GM21526 (cell line): ENCODE measurements around the gene CTSK.
"Not testable (repeated sequence)": the region's sequence is repeated elsewhere in the genome, so short reads cannot be mapped to it uniquely, and the experiment has no call there.

ENCODE experiments used
- ATAC-seq: cut with Tn5 transposase; IDR thresholded peaks from one replicate; pipeline ENCODE4 v1.9.1; 2021; ENCODE audit warnings: moderate library complexity; ENCODE audit not compliant: unreplicated experiment, low FRiP score

The CTSK gene

GRCh38 chr1:150807249-150808023 is 624 bp downstream of the CTSK start:
- ATAC-seq, result no peak

- no peak for ATAC-seq
Measured at GRCh38 chr1:150805899-150806298, 2.2 kb downstream of the CTSK start.

GRCh38 chr1:150804671-150805070 is 3.4 kb downstream of the CTSK start:
- no peak for ATAC-seq

- ATAC-seq, result no peak
Measured at GRCh38 chr1:150799089-150799488, 9.0 kb downstream of the CTSK start.

GRCh38 chr1:150798525-150798924 is 9.5 kb downstream of the CTSK start:
- no peak for ATAC-seq

GRCh38 chr1:150796374-150796773 is 11.7 kb downstream of the CTSK start:
- ATAC-seq, result no peak

GRCh38 chr1:150793778-150794177 is 14.3 kb downstream of the CTSK start:
- ATAC-seq, result not testable (repeated sequence)

GRCh38 chr1:150793221-150793620 is 14.8 kb downstream of the CTSK start:
- no peak for ATAC-seq

GRCh38 chr1:150791585-150791984 is 16.5 kb downstream of the CTSK start:
- ATAC-seq, result no peak

- no peak for ATAC-seq
Measured at GRCh38 chr1:150789396-150789795, 18.7 kb downstream of the CTSK start.

GRCh38 chr1:150788946-150789345 is 19.1 kb downstream of the CTSK start:
- ATAC-seq, result no peak

- no peak for ATAC-seq
Measured at GRCh38 chr1:150787455-150787854, 20.6 kb downstream of the CTSK start.

- no peak for ATAC-seq
Measured at GRCh38 chr1:150780510-150780909, 27.6 kb downstream of the CTSK start.

GRCh38 chr1:150778409-150778808 is 29.7 kb downstream of the CTSK start:
- no peak for ATAC-seq

GRCh38 chr1:150777544-150777943 is 30.5 kb downstream of the CTSK start:
- no peak for ATAC-seq

- not testable (repeated sequence) for ATAC-seq
Measured at GRCh38 chr1:150775931-150776505, 32.0 kb downstream of the CTSK start.

- ATAC-seq, result no peak
Measured at GRCh38 chr1:150775276-150775675, 32.8 kb downstream of the CTSK start.

- ATAC-seq, result no peak
Measured at GRCh38 chr1:150772326-150772725, 35.7 kb downstream of the CTSK start.

- ATAC-seq, result not testable (repeated sequence)
Measured at GRCh38 chr1:150767704-150768103, 40.4 kb downstream of the CTSK start.

GRCh38 chr1:150765977-150766301 is 42.1 kb downstream of the CTSK start:
- ATAC-seq, result peak; percentile 9

GRCh38 chr1:150765296-150765976 is 42.6 kb downstream of the CTSK start, which contains the start of gene CTSS:
Gene CTSS, minus strand, starts transcription at chr1:150765778. Its CDS starts 1,015 bp downstream, at chr1:150764763.
- ATAC-seq, result peak; percentile 73
